ENCODE results near the gene IL11. TPM values are rescaled to one million over a fixed set of nuclear protein-coding genes. Genes with fewer than 3 reads are reported as not detected.

Gene IL11
- total RNA-seq, 4 donors from 2014 or later = 1.6 TPM; not detected in 3

GRCh38 chr19:55398200-55398925 lies 28.1 kb upstream of the IL11 start:
- H3K36me3 ChIP-seq = no peaks in the 10 kb centered on the region
- H3K27ac ChIP-seq = no peak overlapping the region

GRCh38 chr19:55392820-55393761 lies 22.8 kb upstream of the IL11 start:
- Histone ChIP-seq H3K9me3 (no peaks in the 10 kb centered on the region), H3K36me3 (no peaks in the 10 kb centered on the region), H3K27ac (no peak overlapping the region), H3K27me3 (no peaks in the 10 kb centered on the region), H3K4me1 (peaks cover 0 to 7% of the 10 kb centered on the region in 2 donors), H3K4me3 (no peak overlapping the region)
- DNase-seq = no peak
- no peak for TF ChIP-seq CTCF (IDR thresholded peaks at IDR 0.05)
- TF ChIP-seq POLR2A (IDR thresholded peaks at IDR 0.05) = no peak
- intact Hi-C loops (cut with DNase I; ENCODE audit: low total_unique reads) = no loop called here

More at GRCh38 chr19:55398200-55398925, 28.1 kb upstream of the IL11 start:
- TF ChIP-seq POLR2A (IDR thresholded peaks at IDR 0.05) = no peak
- no peak for DNase-seq
- no peaks in the 10 kb centered on the region for H3K27me3 ChIP-seq
- no peaks in the 10 kb centered on the region for H3K4me1 ChIP-seq
- H3K4me3 ChIP-seq = no peak overlapping the region
- intact Hi-C loops (cut with DNase I; ENCODE audit: low total_unique reads) = no loop called here
- H3K9me3 ChIP-seq = no peaks in the 10 kb centered on the region

GRCh38 chr19:55391702-55392615 lies 21.7 kb upstream of the IL11 start:
- Histone ChIP-seq H3K27ac (no peak overlapping the region), H3K27me3 (no peaks in the 10 kb centered on the region), H3K36me3 (no peaks in the 10 kb centered on the region), H3K4me1 (peaks cover 9 to 19% of the 10 kb centered on the region in 2 donors), H3K9me3 (no peaks in the 10 kb centered on the region), H3K4me3 (no peak overlapping the region)
- DNase-seq = no peak
- TF ChIP-seq CTCF (IDR thresholded peaks at IDR 0.05) (no peak), POLR2A (IDR thresholded peaks at IDR 0.05) (no peak)
- intact Hi-C loops (cut with DNase I; ENCODE audit: low total_unique reads) = no loop called here

GRCh38 chr19:55391191-55391670 lies 21.0 kb upstream of the IL11 start:
- H3K4me1 ChIP-seq = peaks cover 12 to 22% of the 10 kb centered on the region in 2 donors
- no peak for TF ChIP-seq CTCF (IDR thresholded peaks at IDR 0.05)
- no peak for TF ChIP-seq POLR2A (IDR thresholded peaks at IDR 0.05)
- no peak for DNase-seq
- no peaks in the 10 kb centered on the region for H3K27me3 ChIP-seq
- intact Hi-C loops (cut with DNase I; ENCODE audit: low total_unique reads) = no loop called here
- no peaks in the 10 kb centered on the region for H3K9me3 ChIP-seq
- H3K27ac ChIP-seq = no peak overlapping the region
- no peak overlapping the region for H3K4me3 ChIP-seq
- no peaks in the 10 kb centered on the region for H3K36me3 ChIP-seq

- peaks cover 12 to 22% of the 10 kb centered on the region in 2 donors for H3K4me1 ChIP-seq
- no peaks in the 10 kb centered on the region for H3K36me3 ChIP-seq
- DNase-seq = no peak
- intact Hi-C loops (cut with DNase I; ENCODE audit: low total_unique reads) = no loop called here
- H3K4me3 ChIP-seq = no peak overlapping the region
- no peaks in the 10 kb centered on the region for H3K27me3 ChIP-seq
- no peaks in the 10 kb centered on the region for H3K9me3 ChIP-seq
- TF ChIP-seq POLR2A (IDR thresholded peaks at IDR 0.05) (no peak), CTCF (IDR thresholded peaks at IDR 0.05) (no peak)
- H3K27ac ChIP-seq = no peak overlapping the region
Measured at GRCh38 chr19:55390461-55390880, 20.2 kb upstream of the IL11 start.
